A549 treated with CpdA at 1 μM for 4 hours (cell line): ENCODE data around the gene GGPS1. TPM values are rescaled to one million over a fixed set of nuclear protein-coding genes. Genes with fewer than 3 reads are reported as not detected.

Experiments used
- total RNA-seq: library from RNA; stranded (reverse); fragments of 200-300 nt; extraction: Qiagen RNA extraction; gene quantifications from 5 replicates; pipeline ENCODE4 v1.2.3, GENCODE V29; 2022; ENCODE audit warnings: low read depth

GGPS1 gene
- 19.4 to 25.6 TPM (median 20.6 TPM) in 5 replicates for total RNA-seq

GRCh38 chr1:235328271-235329138 is at the start of gene GGPS1:
Gene GGPS1 (plus strand): TSS chr1:235328570. CDS start chr1:235335265, 6,695 bp downstream.

GRCh38 chr1:235327559-235328270 is 655 bp upstream of the GGPS1 start, which contains the start of gene ARID4B:
Gene ARID4B (minus strand): TSS chr1:235328179. CDS start chr1:235326919, 1,260 bp downstream.

GRCh38 chr1:235367000-235367908 is 38.9 kb downstream of the GGPS1 start, which contains the start of gene TBCE:
Gene TBCE (plus strand): TSS chr1:235367427. CDS start chr1:235380050, 12,623 bp downstream.

Other genes starting within 250 kb of the GGPS1 start
- 108 to 133 TPM (median 113 TPM) in 5 replicates for gene TOMM20, start 199.7 kb upstream of the GGPS1 start, total RNA-seq
- 61.4 to 78.1 TPM (median 67.0 TPM) in 5 replicates for gene RBM34, start 167.3 kb upstream of the GGPS1 start, total RNA-seq
- gene ARID4B, start 391 bp upstream of the GGPS1 start, total RNA-seq: 12.9 to 22.5 TPM (median 16.3 TPM) in 5 replicates
- gene TBCE, start 38.9 kb downstream of the GGPS1 start, total RNA-seq: 39.5 to 51.2 TPM (median 42.7 TPM) in 5 replicates
- 16.9 to 23.1 TPM (median 19.6 TPM) in 5 replicates for gene B3GALNT2, start 175.9 kb downstream of the GGPS1 start, total RNA-seq